Hepatocyte (in vitro differentiated cells): ENCODE data around the gene CRIM1. TPM values are rescaled to one million over a fixed set of nuclear protein-coding genes. Genes with fewer than 3 reads are reported as not detected.

Source experiments
- DNase-seq: peaks from one replicate; pipeline ENCODE4 v3.0.0-alpha.2; 2016; ENCODE audit warnings: low spot score
- H2AFZ ChIP-seq: fragments of 200-600 bp; sonication (generic); 2 replicates; pipeline ENCODE4 v1.6.0; 2016; ENCODE audit warnings: antibody characterized with exemption, mild to moderate bottlenecking
- H3K27ac ChIP-seq: fragments of 200-600 bp; sonication (generic); 2 replicates; pipeline ENCODE4 v1.5.1; 2016; ENCODE audit warnings: mild to moderate bottlenecking
- H3K27me3 ChIP-seq: fragments of 200-600 bp; sonication (generic); 2 replicates; pipeline ENCODE4 v1.6.1; 2016
- H3K36me3 ChIP-seq: fragments of 200-600 bp; sonication (generic); replicated peaks from 2 replicates; pipeline ENCODE4 v1.5.1; 2016; ENCODE audit warnings: low read depth; ENCODE audit not compliant: insufficient read depth
- H3K4me1 ChIP-seq: fragments of 200-600 bp; sonication (generic); 2 replicates; pipeline ENCODE4 v1.5.1; 2016; ENCODE audit warnings: mild to moderate bottlenecking, moderate library complexity; ENCODE audit not compliant: insufficient read depth
- H3K4me2 ChIP-seq: fragments of 200-600 bp; sonication (generic); 2 replicates; pipeline ENCODE4 v1.6.0; 2016
- H3K4me3 ChIP-seq: fragments of 200-600 bp; sonication (generic); 2 replicates; pipeline ENCODE4 v1.5.1; 2016; ENCODE audit warnings: mild to moderate bottlenecking
- H3K79me2 ChIP-seq: fragments of 200-600 bp; sonication (generic); 2 replicates; pipeline ENCODE4 v1.6.0; 2017; ENCODE audit warnings: mild to moderate bottlenecking
- H3K9me2 ChIP-seq: fragments of 200-600 bp; sonication (generic); replicated peaks from 2 replicates; pipeline ENCODE4 v1.6.0; 2017; ENCODE audit warnings: mild to moderate bottlenecking; ENCODE audit not compliant: insufficient read depth
- H3K9me3 ChIP-seq: fragments of 200-600 bp; sonication (generic); 2 replicates; pipeline ENCODE4 v1.5.1; 2016; ENCODE audit warnings: low read depth, mild to moderate bottlenecking
- H4K20me1 ChIP-seq: fragments of 200-600 bp; sonication (generic); 2 replicates; pipeline ENCODE4 v1.6.0; 2016; ENCODE audit warnings: mild to moderate bottlenecking; ENCODE audit not compliant: insufficient read depth, poor library complexity, severe bottlenecking
- CTCF ChIP-seq: fragments of 200-600 bp; sonication (generic); IDR thresholded peaks from 2 replicates; pipeline ENCODE4 v1.5.1; 2016; ENCODE audit warnings: antibody characterized with exemption, mild to moderate bottlenecking; ENCODE audit not compliant: poor library complexity
- EZH2 ChIP-seq: fragments of 200-600 bp; sonication (generic); IDR thresholded peaks from 2 replicates; pipeline ENCODE4 v1.6.1; 2016; ENCODE audit warnings: antibody characterized with exemption, mild to moderate bottlenecking, borderline replicate concordance
- EZH2phosphoT487 ChIP-seq: fragments of 200-600 bp; sonication (generic); IDR thresholded peaks from one replicate; pipeline ENCODE4 v1.6.1; 2018; ENCODE audit warnings: antibody characterized with exemption, mild to moderate bottlenecking, low read depth, moderate library complexity; ENCODE audit not compliant: unreplicated experiment, severe bottlenecking
- WGBS: methylation state at CpG from one replicate; pipeline ENCODE4 v1.1.6; 2016; ENCODE audit warnings: low lambda C conversion rate; ENCODE audit errors: missing lambda C conversion rate; 5-methylcytosine and 5-hydroxymethylcytosine counted together
- polyA plus RNA-seq: library from polyadenylated mRNA; unstranded; fragments of >200 nt; fragmentation: Nextera tagmentation; extraction: Ambion mirVana; gene quantifications from 2 replicates; pipeline ENCODE4 v1.2.1, GENCODE V29; 2016
- total RNA-seq: library from RNA; depleted of rRNA; stranded (reverse); fragments of >200 nt; gene quantifications from 2 replicates; pipeline ENCODE4 v1.2.3, GENCODE V29; 2014

The CRIM1 gene
- total and polyA plus RNA-seq, 2 experiments from 2014 or later: 23.0 to 40.8 TPM

- TF ChIP-seq CTCF (no peak), EZH2 (no peak), EZH2phosphoT487 (no peak)
- Histone ChIP-seq H3K79me2 (no peaks in the 10 kb centered on the region), H3K27ac (no peak overlapping the region), H2AFZ (no peak overlapping the region), H3K4me3 (no peak overlapping the region), H3K4me2 (no peak overlapping the region), H3K4me1 (no peaks in the 10 kb centered on the region), H3K36me3 (no peaks in the 10 kb centered on the region), H4K20me1 (no peaks in the 10 kb centered on the region), H3K9me2 (no peaks in the 10 kb centered on the region), H3K27me3 (no peaks in the 10 kb centered on the region), H3K9me3 (no peaks in the 10 kb centered on the region)
- 97% methylated on average over 6 of the region's 6 CpGs for WGBS
- DNase-seq: no peak
These were observed 143.7 kb downstream of the CRIM1 start for GRCh38 chr2:36499128-36499820.

DNA sequence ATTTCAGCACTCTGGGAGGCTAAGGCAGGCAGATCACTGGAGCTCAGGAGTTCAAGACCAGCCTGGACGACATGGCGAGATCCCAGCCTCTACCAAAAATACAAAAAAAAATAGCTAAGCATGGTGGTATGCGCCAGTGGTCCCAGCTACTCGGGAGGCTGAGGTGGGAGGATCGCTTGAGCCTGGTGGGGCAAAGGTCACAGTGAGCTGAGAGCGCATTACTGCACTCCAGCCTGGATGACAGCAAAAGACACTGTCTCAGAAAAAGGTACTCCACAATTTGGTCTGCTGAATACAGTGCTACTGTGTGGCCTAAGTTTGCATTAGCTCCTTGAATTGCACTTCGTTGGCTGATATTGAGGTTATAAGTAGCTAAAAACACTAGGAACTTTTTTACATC is 144.5 kb downstream of the CRIM1 start:
- no peak overlapping the region for H2AFZ ChIP-seq
- no peaks in the 10 kb centered on the region for H3K4me1 ChIP-seq
- H3K27me3 ChIP-seq: no peaks in the 10 kb centered on the region
- no peaks in the 10 kb centered on the region for H3K9me3 ChIP-seq
- no peak overlapping the region for H3K4me2 ChIP-seq
- H4K20me1 ChIP-seq: no peaks in the 10 kb centered on the region
- no peak for DNase-seq
- no peak overlapping the region for H3K27ac ChIP-seq
- TF ChIP-seq EZH2phosphoT487: no peak
- no peak for TF ChIP-seq CTCF
- TF ChIP-seq EZH2: no peak
- no peak overlapping the region for H3K4me3 ChIP-seq
- WGBS: 92% methylated on average over 7 of the region's 7 CpGs
- H3K9me2 ChIP-seq: no peaks in the 10 kb centered on the region
- H3K79me2 ChIP-seq: no peaks in the 10 kb centered on the region
- no peaks in the 10 kb centered on the region for H3K36me3 ChIP-seq

DNA sequence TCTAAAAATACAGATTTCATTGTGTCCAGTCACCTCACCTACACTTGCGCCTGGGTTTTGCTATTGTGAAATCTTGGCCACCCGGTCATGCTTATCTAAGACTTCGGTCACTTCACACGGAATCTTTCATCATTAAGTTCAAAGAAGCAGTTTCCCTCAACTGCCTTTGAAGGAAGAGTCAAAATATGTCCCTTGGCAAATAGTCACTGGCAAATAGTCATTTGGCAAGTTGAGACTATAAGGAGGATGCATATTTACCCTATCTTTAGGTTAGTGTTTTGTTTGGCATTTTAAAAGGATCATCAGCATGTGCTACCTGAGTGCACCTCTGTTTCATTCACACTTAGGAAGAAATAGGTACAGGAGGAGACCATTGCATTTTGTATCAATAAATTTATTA is 146.5 kb downstream of the CRIM1 start:
- TF ChIP-seq EZH2 (no peak), CTCF (no peak), EZH2phosphoT487 (no peak)
- Histone ChIP-seq H3K9me3 (no peaks in the 10 kb centered on the region), H3K9me2 (no peaks in the 10 kb centered on the region), H3K4me2 (no peak overlapping the region), H3K27ac (no peak overlapping the region), H3K27me3 (no peaks in the 10 kb centered on the region), H3K36me3 (no peaks in the 10 kb centered on the region), H3K4me3 (no peak overlapping the region), H4K20me1 (no peaks in the 10 kb centered on the region), H2AFZ (no peak overlapping the region), H3K79me2 (no peaks in the 10 kb centered on the region), H3K4me1 (peaks cover 4% of the 10 kb centered on the region)
- 68% methylated on average over 4 of the region's 4 CpGs for WGBS
- peak; percentile 32 for DNase-seq
